Measurements from ENCODE around the gene ATXN10.

Gene ATXN10

GRCh38 chr22:45702981-45703380 lies 31.3 kb downstream of the ATXN10 start:
- Histone ChIP-seq H3K36me3 (ENCODE audit: insufficient read depth, low read length) (peaks cover 77% of the 10 kb centered on the region), H3K9ac (ENCODE audit: low read depth, low read length, poor library complexity, severe bottlenecking) (no peak overlapping the region), H3K9me2 (replicated peaks; ENCODE audit: low read depth, low read length) (no peaks in the 10 kb centered on the region), H4K20me1 (ENCODE audit: insufficient read depth, low read length, poor library complexity, severe bottlenecking) (peaks cover 18% of the 10 kb centered on the region), H3K4me3 (ENCODE audit: low read length, poor library complexity, severe bottlenecking) (no peak overlapping the region), H3K27me3 (ENCODE audit: insufficient read depth, low read length, poor library complexity, severe bottlenecking) (no peaks in the 10 kb centered on the region), H3K79me2 (ENCODE audit: insufficient read depth, low read length) (peaks cover 27% of the 10 kb centered on the region), H3K9me3 (ENCODE audit: insufficient read depth, low read depth, low read length) (no peaks in the 10 kb centered on the region), H3K4me2 (ENCODE audit: low read depth, low read length, poor library complexity, severe bottlenecking) (no peak overlapping the region), H2AFZ (ENCODE audit: low read length) (no peak overlapping the region), H3F3A (ENCODE audit: low read depth) (no peaks in the 10 kb centered on the region), H3K4me1 (ENCODE audit: insufficient read depth, low read length, poor library complexity, severe bottlenecking) (no peaks in the 10 kb centered on the region)
- no peak for TF ChIP-seq EZH2phosphoT487 (IDR thresholded peaks at IDR 0.05; ENCODE audit: borderline replicate concordance)
- TF ChIP-seq CTCF (conservative IDR thresholded peaks at IDR 0.05; ENCODE audit: low read length): no peak

GRCh38 chr22:45703758-45704157 lies 32.1 kb downstream of the ATXN10 start:
- no peaks in the 10 kb centered on the region for H3K9me3 ChIP-seq (ENCODE audit: insufficient read depth, low read depth, low read length)
- TF ChIP-seq CTCF (conservative IDR thresholded peaks at IDR 0.05; ENCODE audit: low read length): no peak
- TF ChIP-seq EZH2phosphoT487 (IDR thresholded peaks at IDR 0.05; ENCODE audit: borderline replicate concordance): no peak
- H4K20me1 ChIP-seq (ENCODE audit: insufficient read depth, low read length, poor library complexity, severe bottlenecking): peaks cover 12% of the 10 kb centered on the region
- no peak overlapping the region for H2AFZ ChIP-seq (ENCODE audit: low read length)
- peaks cover 27% of the 10 kb centered on the region for H3K79me2 ChIP-seq (ENCODE audit: insufficient read depth, low read length)
- H3F3A ChIP-seq (ENCODE audit: low read depth): no peaks in the 10 kb centered on the region
- peaks cover under 1% of the 10 kb centered on the region for H3K4me1 ChIP-seq (ENCODE audit: insufficient read depth, low read length, poor library complexity, severe bottlenecking)
- H3K9me2 ChIP-seq (replicated peaks; ENCODE audit: low read depth, low read length): no peaks in the 10 kb centered on the region
- peaks cover 81% of the 10 kb centered on the region for H3K36me3 ChIP-seq (ENCODE audit: insufficient read depth, low read length)
- no peak overlapping the region for H3K9ac ChIP-seq (ENCODE audit: low read depth, low read length, poor library complexity, severe bottlenecking)
- H3K4me3 ChIP-seq (ENCODE audit: low read length, poor library complexity, severe bottlenecking): no peak overlapping the region
- no peaks in the 10 kb centered on the region for H3K27me3 ChIP-seq (ENCODE audit: insufficient read depth, low read length, poor library complexity, severe bottlenecking)
- H3K4me2 ChIP-seq (ENCODE audit: low read depth, low read length, poor library complexity, severe bottlenecking): no peak overlapping the region

- Histone ChIP-seq H3K79me2 (ENCODE audit: insufficient read depth, low read length) (peaks cover 27% of the 10 kb centered on the region), H3K4me2 (ENCODE audit: low read depth, low read length, poor library complexity, severe bottlenecking) (no peak overlapping the region), H2AFZ (ENCODE audit: low read length) (no peak overlapping the region), H3K4me1 (ENCODE audit: insufficient read depth, low read length, poor library complexity, severe bottlenecking) (peaks cover 9% of the 10 kb centered on the region), H3K27me3 (ENCODE audit: insufficient read depth, low read length, poor library complexity, severe bottlenecking) (no peaks in the 10 kb centered on the region), H3K9me2 (replicated peaks; ENCODE audit: low read depth, low read length) (no peaks in the 10 kb centered on the region), H3K36me3 (ENCODE audit: insufficient read depth, low read length) (peaks cover 83% of the 10 kb centered on the region), H3F3A (ENCODE audit: low read depth) (no peaks in the 10 kb centered on the region), H3K4me3 (ENCODE audit: low read length, poor library complexity, severe bottlenecking) (no peak overlapping the region), H4K20me1 (ENCODE audit: insufficient read depth, low read length, poor library complexity, severe bottlenecking) (peaks cover 12% of the 10 kb centered on the region), H3K9ac (ENCODE audit: low read depth, low read length, poor library complexity, severe bottlenecking) (no peak overlapping the region), H3K9me3 (ENCODE audit: insufficient read depth, low read depth, low read length) (no peaks in the 10 kb centered on the region)
- TF ChIP-seq EZH2phosphoT487 (IDR thresholded peaks at IDR 0.05; ENCODE audit: borderline replicate concordance) (no peak), CTCF (conservative IDR thresholded peaks at IDR 0.05; ENCODE audit: low read length) (no peak)
Measured at GRCh38 chr22:45704648-45705047, 33.0 kb downstream of the ATXN10 start.
